ENCODE data around the gene CSHL1.
"Not testable (repeated sequence)": the region's sequence is repeated elsewhere in the genome, so short reads cannot be mapped to it uniquely, and the experiment has no call there.

Gene CSHL1

GRCh38 chr17:63918789-63919305 is 7.8 kb upstream of the CSHL1 start, which contains the start of gene GH1:
TSS of gene GH1 (minus strand) at chr17:63918839. CDS start at chr17:63918776, 63 bp downstream.
- DNase-seq (ENCODE audit: low spot score) = not testable (repeated sequence)

GRCh38 chr17:63918305-63918704 is 7.2 kb upstream of the CSHL1 start:
- DNase-seq (ENCODE audit: low spot score) = no peak

- DNase-seq (ENCODE audit: low spot score) = no peak
These were observed 6.6 kb upstream of the CSHL1 start for GRCh38 chr17:63917646-63918045.

GRCh38 chr17:63917206-63917605 is 6.1 kb upstream of the CSHL1 start:
- not testable (repeated sequence) for DNase-seq (ENCODE audit: low spot score)

GRCh38 chr17:63916566-63917185 is 5.6 kb upstream of the CSHL1 start:
- no peak for DNase-seq (ENCODE audit: low spot score)

GRCh38 chr17:63915753-63916152 is 4.7 kb upstream of the CSHL1 start:
- DNase-seq (ENCODE audit: low spot score) = not testable (repeated sequence)

GRCh38 chr17:63914471-63914870 is 3.4 kb upstream of the CSHL1 start:
- no peak for DNase-seq (ENCODE audit: low spot score)

GRCh38 chr17:63911657-63912100 is 621 bp upstream of the CSHL1 start:
- DNase-seq (ENCODE audit: low spot score) = no peak

GRCh38 chr17:63910096-63910495 is 962 bp downstream of the CSHL1 start:
- no peak for DNase-seq (ENCODE audit: low spot score)

GRCh38 chr17:63909586-63909985 is 1.5 kb downstream of the CSHL1 start:
- not testable (repeated sequence) for DNase-seq (ENCODE audit: low spot score)

GRCh38 chr17:63907161-63907778 is 3.8 kb downstream of the CSHL1 start:
- not testable (repeated sequence) for DNase-seq (ENCODE audit: low spot score)

GRCh38 chr17:63904796-63905195 is 6.3 kb downstream of the CSHL1 start:
- DNase-seq (ENCODE audit: low spot score) = not testable (repeated sequence)

GRCh38 chr17:63903787-63904201 is 7.3 kb downstream of the CSHL1 start:
- not testable (repeated sequence) for DNase-seq (ENCODE audit: low spot score)

- DNase-seq (ENCODE audit: low spot score) = not testable (repeated sequence)
These were observed 9.1 kb downstream of the CSHL1 start for GRCh38 chr17:63901971-63902370.

- not testable (repeated sequence) for DNase-seq (ENCODE audit: low spot score)
These were observed 11.9 kb downstream of the CSHL1 start for GRCh38 chr17:63898899-63899798.

GRCh38 chr17:63896524-63897354 is 14.3 kb downstream of the CSHL1 start, which contains the start of gene CSH1:
TSS of gene CSH1 (minus strand) at chr17:63896574. CDS start at chr17:63896511, 63 bp downstream.
- DNase-seq (ENCODE audit: low spot score) = not testable (repeated sequence)

GRCh38 chr17:63894821-63895220 is 16.2 kb downstream of the CSHL1 start:
- not testable (repeated sequence) for DNase-seq (ENCODE audit: low spot score)

GRCh38 chr17:63894021-63894420 is 17.0 kb downstream of the CSHL1 start:
- DNase-seq (ENCODE audit: low spot score) = not testable (repeated sequence)

- not testable (repeated sequence) for DNase-seq (ENCODE audit: low spot score)
These were observed 18.6 kb downstream of the CSHL1 start for GRCh38 chr17:63892316-63893037.

- DNase-seq (ENCODE audit: low spot score) = peak; percentile 10
These were observed 21.8 kb downstream of the CSHL1 start for GRCh38 chr17:63889026-63889848.

Data from kidney capillary endothelial cell (primary cell).